ENCODE results near the gene PCDHGA8. TPM values are rescaled to one million over a fixed set of nuclear protein-coding genes. Genes with fewer than 3 reads are reported as not detected.
A peak's percentile ranks its signal among the peaks of the same experiment; 100 is the strongest.
"Not testable (repeated sequence)": the region's sequence is repeated elsewhere in the genome, so short reads cannot be mapped to it uniquely, and the experiment has no call there.

PCDHGA8 gene
- total RNA-seq, 2 experiments from 2014 or later: not detected

DNA sequence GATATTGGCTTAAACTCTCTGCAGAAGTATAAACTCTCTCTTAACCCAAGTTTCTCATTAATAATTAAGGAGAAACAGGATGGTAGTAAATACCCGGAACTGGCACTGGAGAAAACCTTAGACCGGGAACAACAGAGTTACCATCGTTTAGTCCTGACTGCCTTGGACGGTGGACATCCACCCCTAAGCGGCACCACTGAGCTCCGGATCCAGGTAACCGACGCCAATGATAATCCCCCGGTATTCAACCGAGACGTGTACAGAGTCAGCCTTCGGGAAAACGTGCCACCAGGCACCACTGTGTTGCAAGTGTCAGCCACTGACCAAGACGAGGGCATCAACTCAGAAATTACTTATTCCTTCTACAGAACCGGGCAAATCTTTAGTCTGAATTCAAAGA, 6.2 kb downstream of the PCDHGA8 start:
- Mint-ChIP-seq H3K4me1 (no peaks in the 10 kb centered on the region), H3K27me3 (peaks cover 46% of the 10 kb centered on the region), H3K36me3 (ENCODE audit: low read depth) (peaks cover 13% of the 10 kb centered on the region), H3K9me3 (peaks cover 11% of the 10 kb centered on the region), H3K27ac (no peak overlapping the region), H3K4me3 (no peak overlapping the region)
- CTCF ChIA-PET: interaction anchor here (1.1 to 2.3 kb wide), 3 partner anchors 22 to 114 kb away, joined by 3 to 10 read pairs (median 6); partner anchors contain the start of genes PCDHGA11 and PCDHGB3
- POLR2A ChIA-PET: no interaction called here
- DNase-seq: no peak

DNA sequence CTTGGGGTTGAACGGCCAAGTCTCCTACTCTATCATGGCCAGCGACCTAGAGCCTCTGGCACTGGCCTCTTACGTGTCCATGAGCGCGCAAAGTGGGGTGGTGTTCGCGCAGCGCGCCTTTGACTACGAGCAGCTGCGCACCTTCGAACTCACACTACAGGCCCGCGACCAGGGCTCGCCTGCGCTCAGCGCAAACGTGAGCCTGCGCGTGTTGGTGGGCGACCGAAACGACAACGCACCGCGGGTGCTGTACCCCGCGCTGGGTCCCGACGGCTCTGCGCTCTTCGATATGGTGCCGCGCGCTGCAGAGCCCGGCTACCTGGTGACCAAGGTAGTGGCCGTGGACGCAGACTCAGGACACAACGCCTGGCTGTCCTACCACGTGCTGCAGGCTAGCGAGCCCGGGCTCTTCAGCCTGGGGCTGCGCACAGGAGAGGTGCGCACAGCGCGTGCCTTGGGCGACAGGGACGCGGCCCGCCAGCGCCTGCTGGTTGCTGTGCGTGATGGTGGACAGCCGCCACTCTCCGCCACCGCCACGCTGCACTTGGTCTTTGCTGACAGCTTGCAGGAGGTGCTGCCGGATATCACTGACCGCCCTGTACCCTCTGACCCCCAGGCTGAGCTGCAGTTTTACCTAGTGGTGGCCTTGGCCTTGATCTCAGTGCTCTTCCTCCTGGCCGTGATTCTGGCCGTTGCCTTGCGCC, 7.3 kb downstream of the PCDHGA8 start:
- H3K27me3 Mint-ChIP-seq: peaks cover 46% of the 10 kb centered on the region
- DNase-seq: no peak

DNA sequence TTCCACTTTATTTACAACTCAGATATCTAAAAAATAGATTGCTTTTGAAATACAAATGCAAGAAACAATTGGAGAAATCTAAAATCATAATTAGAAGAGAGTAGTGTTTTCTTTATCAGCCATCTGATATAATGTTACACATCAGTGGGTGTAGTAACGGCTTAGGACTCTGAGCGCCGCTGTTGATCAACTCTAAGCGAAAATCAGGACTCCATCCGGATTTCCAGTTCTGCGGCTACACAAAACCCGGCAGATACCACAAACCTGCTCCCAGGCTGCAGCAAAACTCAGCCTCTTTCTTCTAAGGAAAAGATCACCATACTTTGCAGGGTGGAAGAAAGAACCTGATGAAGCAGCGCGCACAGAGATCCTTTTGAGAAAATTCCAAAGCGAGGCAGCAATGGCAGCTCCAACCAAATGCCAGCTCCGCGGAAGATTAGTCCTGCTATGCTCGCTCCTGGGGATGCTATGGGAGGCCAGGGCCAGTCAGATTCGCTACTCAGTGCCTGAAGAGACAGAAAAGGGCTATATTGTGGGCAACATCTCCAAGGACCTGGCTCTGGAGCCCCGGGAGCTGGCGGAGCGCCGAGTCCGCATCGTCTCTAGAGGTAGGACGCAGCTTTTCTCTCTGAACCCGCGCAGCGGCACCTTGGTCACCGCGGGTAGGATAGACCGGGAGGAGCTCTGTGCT, 10.3 kb downstream of the PCDHGA8 start, which contains the start of gene PCDHGA9:
TSS of gene PCDHGA9 (plus strand) at position 226 of the 691 bp plus-strand sequence. CDS start at position 401, 175 bp downstream.
- Mint-ChIP-seq H3K36me3 (ENCODE audit: low read depth) (peaks cover 13% of the 10 kb centered on the region), H3K4me1 (no peaks in the 10 kb centered on the region), H3K4me3 (no peak within 1 kb of the TSS), H3K27me3 (peaks cover 45% of the 10 kb centered on the region), H3K9me3 (peaks cover 8% of the 10 kb centered on the region), H3K27ac (no peak within 1 kb of the TSS)
- POLR2A ChIA-PET: no interaction called here
- CTCF ChIA-PET: interaction anchor here (0.8 to 1.6 kb wide), 4 partner anchors 11 to 119 kb away, joined by 3 to 6 read pairs (median 4); partner anchors contain the start of gene PCDHGA10
- no peak for DNase-seq

More for the DNA sequence above, 7.3 kb downstream of the PCDHGA8 start:
- Mint-ChIP-seq H3K4me3 (no peak overlapping the region), H3K27ac (no peak overlapping the region), H3K9me3 (peaks cover 8% of the 10 kb centered on the region), H3K4me1 (no peaks in the 10 kb centered on the region), H3K36me3 (ENCODE audit: low read depth) (peaks cover 13% of the 10 kb centered on the region)
- POLR2A ChIA-PET: no interaction called here
- CTCF ChIA-PET: no interaction called here

DNA sequence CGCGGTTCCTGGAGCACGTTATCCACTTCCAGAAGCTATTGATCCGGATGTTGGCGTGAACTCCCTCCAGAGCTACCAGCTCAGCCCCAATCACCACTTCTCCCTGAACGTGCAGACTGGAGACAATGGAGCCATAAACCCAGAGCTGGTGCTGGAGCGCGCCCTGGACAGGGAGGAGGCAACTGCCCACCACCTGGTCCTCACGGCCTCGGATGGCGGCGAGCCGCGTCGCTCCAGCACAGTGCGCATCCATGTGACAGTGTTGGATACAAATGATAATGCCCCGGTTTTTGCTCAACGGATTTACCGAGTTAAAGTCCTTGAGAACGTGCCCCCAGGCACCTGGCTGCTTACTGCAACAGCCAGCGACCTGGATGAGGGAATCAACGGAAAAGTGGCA, 11.0 kb downstream of the PCDHGA8 start:
- no peaks in the 10 kb centered on the region for H3K4me1 Mint-ChIP-seq
- ChIA-PET POLR2A (interaction anchor here (0.7 kb wide), 1 partner anchor 18 kb away, joined by 3 read pairs; the partner anchor contains the start of gene PCDHGA11), CTCF (interaction anchor here (0.8 to 1.6 kb wide), 4 partner anchors 10 to 118 kb away, joined by 3 to 6 read pairs (median 4); partner anchors contain the start of gene PCDHGA10)
- H3K9me3 Mint-ChIP-seq: peaks cover 9% of the 10 kb centered on the region
- H3K27me3 Mint-ChIP-seq: peaks cover 50% of the 10 kb centered on the region
- peaks cover 13% of the 10 kb centered on the region for H3K36me3 Mint-ChIP-seq (ENCODE audit: low read depth)
- no peak overlapping the region for H3K4me3 Mint-ChIP-seq
- no peak overlapping the region for H3K27ac Mint-ChIP-seq
- no peak for DNase-seq

DNA sequence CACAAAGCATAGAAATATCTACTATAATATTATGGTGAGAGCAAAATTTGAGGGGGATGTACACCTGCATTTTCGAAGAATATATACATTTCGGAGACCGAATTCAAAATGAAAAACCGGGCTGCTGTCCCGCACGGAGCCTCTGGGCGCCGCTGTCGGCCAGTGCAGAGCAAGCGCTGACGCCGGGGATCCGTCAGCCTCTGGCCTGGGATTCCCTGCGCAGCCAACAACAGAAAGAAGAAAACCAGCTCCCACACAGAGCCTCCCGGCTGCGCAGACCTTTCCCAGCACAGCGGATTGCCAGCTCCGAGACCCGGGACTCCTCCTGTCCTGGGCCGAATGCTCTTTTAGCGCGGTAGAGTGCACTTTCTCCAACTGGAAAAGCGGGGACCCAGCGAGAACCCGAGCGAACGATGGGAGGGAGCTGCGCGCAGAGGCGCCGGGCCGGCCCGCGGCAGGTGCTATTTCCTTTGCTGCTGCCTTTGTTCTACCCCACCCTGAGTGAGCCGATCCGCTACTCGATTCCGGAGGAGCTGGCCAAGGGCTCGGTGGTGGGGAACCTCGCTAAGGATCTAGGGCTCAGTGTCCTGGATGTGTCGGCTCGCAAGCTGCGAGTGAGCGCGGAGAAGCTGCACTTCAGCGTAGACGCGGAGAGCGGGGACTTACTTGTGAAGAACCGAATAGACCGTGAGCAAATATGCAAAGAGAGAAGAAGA, 15.5 kb downstream of the PCDHGA8 start, which contains the start of gene PCDHGB6:
TSS of gene PCDHGB6 (plus strand) at position 232 of the 716 bp plus-strand sequence. CDS start at position 414, 182 bp downstream.
- Mint-ChIP-seq H3K9me3 (peaks cover 12% of the 10 kb centered on the region), H3K4me3 (peak within 1 kb of the TSS; percentile 26), H3K27me3 (peaks cover 53% of the 10 kb centered on the region)
- H3K4me1 Mint-ChIP-seq; POLR2A ChIA-PET; H3K36me3 Mint-ChIP-seq (ENCODE audit: low read depth); H3K27ac Mint-ChIP-seq: not testable (repeated sequence)
- peak; percentile 31 for DNase-seq
- CTCF ChIA-PET: interaction anchor here (0.9 to 2.5 kb wide), 9 partner anchors 10 to 150 kb away, joined by 3 to 6 read pairs (median 3); partner anchors contain the start of genes PCDHGA11, PCDHGA12, PCDHGB3 and PCDHGB4

DNA sequence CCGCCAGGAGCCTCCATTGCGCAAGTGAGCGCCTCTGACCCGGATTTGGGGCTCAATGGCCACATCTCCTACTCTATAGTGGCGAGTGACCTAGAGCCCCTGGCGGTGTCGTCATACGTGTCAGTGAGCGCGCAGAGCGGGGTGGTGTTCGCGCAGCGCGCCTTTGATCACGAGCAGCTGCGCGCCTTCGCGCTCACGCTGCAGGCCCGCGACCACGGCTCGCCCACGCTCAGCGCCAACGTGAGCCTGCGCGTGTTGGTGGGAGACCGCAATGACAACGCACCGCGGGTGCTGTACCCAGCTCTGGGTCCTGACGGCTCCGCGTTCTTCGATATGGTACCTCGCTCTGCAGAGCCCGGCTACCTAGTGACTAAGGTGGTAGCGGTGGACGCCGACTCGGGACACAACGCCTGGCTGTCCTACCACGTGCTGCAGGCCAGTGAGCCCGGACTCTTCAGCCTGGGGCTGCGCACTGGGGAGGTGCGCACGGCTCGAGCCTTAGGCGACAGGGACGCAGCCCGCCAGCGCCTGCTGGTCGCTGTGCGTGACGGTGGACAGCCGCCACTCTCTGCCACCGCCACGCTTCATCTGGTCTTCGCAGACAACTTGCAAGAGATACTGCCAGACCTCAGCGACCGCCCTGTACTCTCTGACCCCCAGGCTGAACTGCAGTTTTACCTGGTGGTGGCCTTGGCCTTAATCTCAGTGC, 17.3 kb downstream of the PCDHGA8 start:
- POLR2A ChIA-PET: no interaction called here

DNA sequence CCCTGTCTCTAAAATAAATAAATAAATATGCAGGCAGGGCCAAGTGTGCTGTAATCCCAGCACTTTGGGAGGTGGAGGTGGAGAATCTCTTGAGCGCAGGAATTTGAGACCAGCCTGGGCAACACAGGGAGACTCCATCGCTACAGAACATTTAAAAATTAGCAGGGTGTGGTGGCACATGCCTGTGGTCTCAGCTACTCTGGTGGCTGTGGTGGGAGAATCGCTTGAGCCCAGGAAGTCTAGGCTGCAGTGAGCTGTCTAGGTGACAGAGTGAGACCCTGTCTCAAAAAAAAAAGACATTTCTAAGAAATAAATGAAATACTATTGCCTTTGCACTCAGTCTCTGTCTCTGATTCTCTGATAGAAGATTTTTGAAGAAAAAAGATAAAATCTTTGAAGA, 19.1 kb downstream of the PCDHGA8 start:
- CTCF ChIA-PET: interaction anchor here (1.1 to 2.5 kb wide), 3 partner anchors 10 to 102 kb away, joined by 3 to 16 read pairs (median 3); partner anchors contain the start of gene PCDHGA11

More for the DNA sequence above, 17.3 kb downstream of the PCDHGA8 start:
- Mint-ChIP-seq H3K27me3 (peaks cover 61% of the 10 kb centered on the region), H3K9me3 (peaks cover 16% of the 10 kb centered on the region), H3K4me3 (no peak overlapping the region), H3K27ac (no peak overlapping the region), H3K36me3 (ENCODE audit: low read depth) (peaks cover 18% of the 10 kb centered on the region), H3K4me1 (peaks cover 12% of the 10 kb centered on the region)
- DNase-seq: no peak
- CTCF ChIA-PET: interaction anchor here (0.7 kb wide), 1 partner anchor 115 kb away, joined by 4 read pairs; no protein-coding TSS in a partner anchor

DNA sequence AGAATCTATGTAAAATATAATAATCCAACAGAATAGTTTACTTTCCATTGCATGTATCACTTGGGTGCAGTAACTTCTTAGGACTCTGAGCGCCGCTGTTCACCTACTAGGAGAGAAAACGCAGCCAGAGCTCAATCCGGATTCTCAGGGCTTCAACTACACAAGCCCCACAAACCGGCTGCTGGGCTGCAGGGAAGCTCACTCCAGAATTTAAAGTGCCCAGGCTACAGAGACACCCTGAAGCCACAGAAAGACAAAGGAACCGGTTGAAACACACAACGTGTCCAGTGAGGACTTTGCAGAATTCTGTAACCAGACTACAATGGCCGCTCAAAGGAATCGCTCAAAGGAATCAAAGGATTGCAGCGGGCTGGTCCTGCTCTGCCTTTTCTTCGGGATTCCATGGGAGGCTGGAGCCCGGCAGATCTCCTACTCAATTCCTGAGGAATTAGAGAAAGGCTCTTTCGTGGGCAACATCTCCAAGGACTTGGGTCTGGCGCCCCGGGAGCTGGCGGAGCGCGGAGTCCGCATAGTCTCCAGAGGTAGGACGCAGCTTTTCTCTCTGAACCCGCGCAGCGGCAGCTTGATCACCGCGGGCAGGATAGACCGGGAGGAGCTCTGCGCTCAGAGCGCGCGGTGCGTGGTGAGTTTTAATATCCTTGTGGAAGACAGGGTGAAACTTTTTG, 20.6 kb downstream of the PCDHGA8 start, which contains the start of gene PCDHGA10:
TSS of gene PCDHGA10 (plus strand) at position 134 of the 686 bp plus-strand sequence. CDS start at position 323, 189 bp downstream.
- H3K4me3 Mint-ChIP-seq: peak within 1 kb of the TSS; percentile 65
- H3K36me3 Mint-ChIP-seq (ENCODE audit: low read depth): peaks cover 20% of the 10 kb centered on the region
- H3K9me3 Mint-ChIP-seq: peaks cover 18% of the 10 kb centered on the region
- peak within 1 kb of the TSS; percentile 34 for H3K27ac Mint-ChIP-seq
- ChIA-PET CTCF (interaction anchor here (0.6 to 3.0 kb wide), 22 partner anchors 8 to 589 kb away, joined by 3 to 17 read pairs (median 5); partner anchors contain the start of genes PCDHGA1, PCDHGA11, PCDHGA12 and PCDHGA2), POLR2A (interaction anchor here (1.0 to 1.5 kb wide), 3 partner anchors 9 to 112 kb away, joined by 3 to 5 read pairs (median 5); partner anchors contain the start of gene PCDHGA11)
- peaks cover 62% of the 10 kb centered on the region for H3K27me3 Mint-ChIP-seq
- H3K4me1 Mint-ChIP-seq: peaks cover 21% of the 10 kb centered on the region
- DNase-seq: peak; percentile 66

More for the DNA sequence above, 19.1 kb downstream of the PCDHGA8 start:
- POLR2A ChIA-PET: no interaction called here
- H3K36me3 Mint-ChIP-seq (ENCODE audit: low read depth): peaks cover 18% of the 10 kb centered on the region
- H3K4me3 Mint-ChIP-seq: no peak overlapping the region
- H3K27me3 Mint-ChIP-seq: peaks cover 61% of the 10 kb centered on the region
- H3K4me1 Mint-ChIP-seq: peaks cover 16% of the 10 kb centered on the region
- DNase-seq: no peak
- H3K27ac Mint-ChIP-seq: no peak overlapping the region
- H3K9me3 Mint-ChIP-seq: peaks cover 16% of the 10 kb centered on the region

DNA sequence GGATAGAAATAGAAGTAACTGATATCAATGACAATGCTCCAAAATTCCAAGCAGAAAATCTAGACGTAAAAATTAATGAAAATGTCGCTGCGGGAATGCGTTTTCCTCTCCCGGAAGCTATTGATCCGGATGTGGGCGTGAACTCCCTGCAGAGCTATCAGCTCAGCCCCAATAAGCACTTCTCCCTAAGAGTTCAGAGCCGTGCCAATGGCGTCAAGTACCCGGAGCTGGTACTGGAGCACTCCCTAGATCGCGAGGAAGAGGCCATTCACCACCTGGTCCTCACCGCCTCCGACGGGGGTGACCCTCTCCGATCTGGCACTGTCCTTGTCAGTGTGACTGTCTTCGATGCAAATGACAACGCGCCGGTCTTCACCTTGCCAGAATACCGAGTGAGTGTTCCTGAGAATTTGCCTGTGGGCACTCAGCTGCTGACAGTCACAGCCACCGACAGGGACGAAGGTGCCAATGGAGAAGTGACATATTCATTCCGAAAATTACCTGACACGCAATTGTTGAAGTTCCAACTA, 21.2 kb downstream of the PCDHGA8 start:
- H3K9me3 Mint-ChIP-seq: peaks cover 20% of the 10 kb centered on the region
- ChIA-PET CTCF (interaction anchor here (0.6 to 3.0 kb wide), 20 partner anchors 8 to 589 kb away, joined by 3 to 17 read pairs (median 6); partner anchors contain the start of genes PCDHGA1, PCDHGA11, PCDHGA12 and PCDHGA2), POLR2A (interaction anchor here (1.0 to 1.5 kb wide), 2 partner anchors 94 to 111 kb away, joined by 3 to 5 read pairs; no protein-coding TSS in a partner anchor)
- H3K4me1 Mint-ChIP-seq: peaks cover 23% of the 10 kb centered on the region
- peak overlapping the region; percentile 34 for H3K27ac Mint-ChIP-seq
- H3K4me3 Mint-ChIP-seq: peak overlapping the region; percentile 65
- H3K27me3 Mint-ChIP-seq: peaks cover 63% of the 10 kb centered on the region
- H3K36me3 Mint-ChIP-seq (ENCODE audit: low read depth): peaks cover 25% of the 10 kb centered on the region
- no peak for DNase-seq

DNA sequence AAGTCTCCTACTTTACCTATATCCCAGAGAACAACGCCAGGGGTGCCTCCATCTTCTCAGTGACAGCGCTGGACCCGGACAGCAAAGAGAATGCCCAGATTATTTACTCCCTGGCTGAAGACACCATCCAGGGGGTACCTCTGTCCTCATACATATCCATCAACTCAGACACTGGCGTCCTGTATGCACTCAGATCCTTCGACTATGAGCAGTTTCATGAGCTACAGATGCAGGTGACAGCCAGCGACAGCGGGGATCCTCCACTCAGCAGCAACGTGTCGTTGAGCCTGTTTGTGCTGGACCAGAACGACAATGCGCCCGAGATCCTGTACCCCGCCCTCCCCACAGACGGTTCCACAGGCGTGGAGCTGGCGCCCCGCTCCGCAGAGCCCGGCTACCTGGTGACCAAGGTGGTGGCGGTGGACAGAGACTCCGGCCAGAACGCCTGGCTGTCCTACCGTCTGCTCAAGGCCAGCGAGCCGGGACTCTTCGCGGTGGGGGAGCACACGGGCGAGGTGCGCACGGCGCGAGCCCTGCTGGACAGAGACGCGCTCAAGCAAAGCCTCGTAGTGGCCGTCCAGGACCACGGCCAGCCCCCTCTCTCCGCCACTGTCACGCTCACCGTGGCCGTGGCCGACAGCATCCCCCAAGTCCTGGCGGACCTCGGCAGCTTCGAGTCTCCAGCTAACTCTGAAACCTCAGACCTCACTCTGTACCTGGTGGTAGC, 22.3 kb downstream of the PCDHGA8 start:
- CTCF ChIA-PET: interaction anchor here (0.9 to 3.0 kb wide), 8 partner anchors 9 to 150 kb away, joined by 3 to 14 read pairs (median 6); partner anchors contain the start of genes PCDHGA3, PCDHGA5, PCDHGB3 and TAF7
- H3K4me3 Mint-ChIP-seq, POLR2A ChIA-PET, DNase-seq, H3K27ac Mint-ChIP-seq: not testable (repeated sequence)
- Mint-ChIP-seq H3K27me3 (peaks cover 59% of the 10 kb centered on the region), H3K4me1 (peaks cover 25% of the 10 kb centered on the region), H3K36me3 (ENCODE audit: low read depth) (peaks cover 24% of the 10 kb centered on the region), H3K9me3 (peaks cover 18% of the 10 kb centered on the region)

All from activated CD4-positive, alpha-beta memory T cell treated with anti-CD3 and anti-CD28 coated beads, Interleukin-2, amount 10 ng/mL, durations not matched to agents 7 days and 5 days (primary cell).